Adrenal gland (tissue), 12 donors: ENCODE measurements around the gene DUSP22. TPM values are rescaled to one million over a fixed set of nuclear protein-coding genes. Genes with fewer than 3 reads are reported as not detected.

Experiments used
- DNase-seq, 7 donors: peaks; one replicate each; pipeline ENCODE4 v3.0.0-alpha.2; 2019 to 2020
- H3K27ac ChIP-seq, 5 donors: fragments of 200-600 bp; sonication (generic) in 4 of 5; 1 replicate in 3 of 5; 2 replicates in 2 of 5; pipeline versions ENCODE4 v1.5.1 to v1.8.0; 2016 to 2020; ENCODE audit warnings: mild to moderate bottlenecking in 1 of 5
- H3K27me3 ChIP-seq: fragments of 200-600 bp; 2 replicates; pipeline ENCODE4 v1.8.0; 2021
- H3K36me3 ChIP-seq, 2 donors: fragments of 200-600 bp; replicated peaks in 1 of 2; 1 replicate in 1 of 2; 2 replicates in 1 of 2; pipeline versions ENCODE4 v1.5.1 to v1.8.0; 2018 to 2022
- H3K4me1 ChIP-seq, 2 donors: fragments of 200-600 bp; replicated peaks in 1 of 2; 1 replicate in 1 of 2; 2 replicates in 1 of 2; pipeline versions ENCODE4 v1.5.1 to v1.8.0; 2018 to 2021
- H3K4me3 ChIP-seq, 4 donors: fragments of 200-600 bp; sonication (generic) in 3 of 4; one replicate each; pipeline ENCODE4 v1.5.1; 2016 to 2018
- H3K9me3 ChIP-seq, 3 donors: fragments of 200-600 bp; sonication (generic) in 1 of 3; replicated peaks in 1 of 3; 1 replicate in 2 of 3; 2 replicates in 1 of 3; pipeline versions ENCODE4 v1.5.1 to v1.8.0; 2016 to 2021
- CTCF ChIP-seq, 6 experiments: fragments of 450-650 bp in 4 of 6; fragments of 200-600 bp in 2 of 6; sonication (generic) in 1 of 6; IDR thresholded peaks; 1 replicate in 5 of 6; 2 replicates in 1 of 6; pipeline versions ENCODE4 v1.5.1 to v1.8.0; 2016 to 2021; ENCODE audit warnings: antibody characterized with exemption in 6 of 6, mild to moderate bottlenecking in 2 of 6, moderate library complexity in 1 of 6
- POLR2A ChIP-seq, 2 donors: fragments of 450-650 bp; IDR thresholded peaks; one replicate each; pipeline ENCODE4 v1.6.1; 2017; ENCODE audit warnings: antibody characterized with exemption in 2 of 2, mild to moderate bottlenecking in 2 of 2, moderate library complexity in 1 of 2
- whole genome bisulfite sequencing, 4 donors: extraction: QIAGEN DNeasy Blood & Tissue Kit in 2 of 4; methylation state at CpG; one replicate each; pipeline versions ENCODE4 v1.1.5 to v1.1.7; 2013 to 2017; 5-methylcytosine and 5-hydroxymethylcytosine counted together
- intact Hi-C, 2 donors: fragments of 100-400 bp; cut with DNase I; formaldehyde crosslinking; loops; one replicate each; pipeline versions ENCODE4 v1.14.1 to v1.15.0; 2022 to 2023
- polyA plus RNA-seq, 3 donors: library from polyadenylated mRNA; stranded (reverse); fragments of 200-250 nt in 2 of 3; fragments of 350-450 nt in 1 of 3; fragmentation: Illumina TruSeq in 1 of 3; extraction: RNeasy Lipid Tissue Mini Kit (QIAGEN cat#74804) in 1 of 3; gene quantifications; one replicate each; pipeline ENCODE4 v1.2.3, GENCODE V29; 2013 to 2014
- total RNA-seq, 9 donors: library from RNA; depleted of rRNA in 4 of 9; stranded (reverse); fragments of >200 nt in 4 of 9; fragments of 120-200 nt in 1 of 9; fragmentation: NEBNext Ultra II Directional in 1 of 9; extraction: Animal tissue kit (Norgen Biotek cat#: 25700) in 1 of 9; gene quantifications; one replicate each; pipeline versions ENCODE4 v1.1.0 to v1.2.4, GENCODE V29; 2013 to 2023
- donor health status: healthy with polysubstance abuse.
- donor health status: Bipolar disorder and iron deficiency.
- donor health status: DM: yes; HTN: yes; CAD: no.
- donor health status: DM: no; HTN: no; CAD: no.
- donor health status: DM: no; HTN: no; CAD: no.
- donor health status: DM: yes; HTN: yes; CAD: no.

The DUSP22 gene
- total and polyA plus RNA-seq, 12 donors, result 16.7 to 39.3 (median 25.9) TPM

- H3K4me1 ChIP-seq, result peaks cover 5 to 8% of the 10 kb centered on the region in 2 donors
- no peak for DNase-seq
- H3K4me3 ChIP-seq, result no peak overlapping the region
- TF ChIP-seq POLR2A (IDR thresholded peaks at IDR 0.05) (no peak), CTCF (IDR thresholded peaks at IDR 0.05) (no peak)
- WGBS, 4 donors, result 78 to 86% (median 85%) methylated on average over 10 of the region's 10 CpGs
- H3K36me3 ChIP-seq, result peaks cover 0 to 2% of the 10 kb centered on the region in 2 donors
- no peaks in the 10 kb centered on the region for H3K27me3 ChIP-seq
- no peaks in the 10 kb centered on the region for H3K9me3 ChIP-seq
- intact Hi-C loops, result no loop called here
- H3K27ac ChIP-seq, result no peak overlapping the region
These were observed 51.1 kb downstream of the DUSP22 start for GRCh38 chr6:343226-343935.

GRCh38 chr6:343960-344815 is 51.9 kb downstream of the DUSP22 start:
- Histone ChIP-seq H3K9me3 (no peaks in the 10 kb centered on the region), H3K36me3 (peaks cover 0 to 10% of the 10 kb centered on the region in 2 donors), H3K4me3 (no peak overlapping the region), H3K27me3 (no peaks in the 10 kb centered on the region), H3K27ac (no peak overlapping the region), H3K4me1 (peaks cover 0 to under 1% of the 10 kb centered on the region in 2 donors)
- WGBS, 4 donors, result 81 to 85% (median 82%) methylated on average over 20 of the region's 20 CpGs
- TF ChIP-seq CTCF (IDR thresholded peaks at IDR 0.05), result no peak
- TF ChIP-seq POLR2A (IDR thresholded peaks at IDR 0.05), result no peak
- intact Hi-C loops, result no loop called here
- no peak for DNase-seq

DNA sequence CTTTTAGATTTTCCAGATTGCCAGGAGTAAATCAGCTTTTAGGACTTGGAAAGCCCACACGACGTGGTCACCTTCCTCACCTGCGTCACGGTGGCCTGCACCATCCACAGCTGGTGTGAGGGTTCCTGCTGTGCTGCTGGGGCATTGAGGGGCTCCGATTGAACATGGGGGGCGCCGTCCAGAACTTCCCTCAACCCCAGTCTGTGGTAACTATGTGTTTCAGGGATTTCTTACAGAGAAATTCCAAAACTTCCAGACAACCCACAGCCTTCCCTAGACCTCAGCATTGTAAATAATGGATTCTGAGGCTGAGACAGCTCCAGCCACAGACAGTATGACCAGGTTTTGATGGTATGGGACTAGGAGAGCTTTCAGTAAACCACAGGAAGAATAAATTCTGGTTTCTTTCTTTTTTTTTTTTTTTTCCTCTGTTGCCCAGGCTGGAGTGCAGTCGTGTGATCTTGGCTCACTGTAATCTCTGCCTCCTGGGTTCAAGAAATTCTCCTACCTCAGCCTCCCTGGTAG is 52.6 kb downstream of the DUSP22 start:
- Histone ChIP-seq H3K27me3 (no peaks in the 10 kb centered on the region), H3K36me3 (peaks cover 0 to 10% of the 10 kb centered on the region in 2 donors), H3K27ac (no peak overlapping the region), H3K4me3 (no peak overlapping the region), H3K4me1 (no peaks in the 10 kb centered on the region), H3K9me3 (no peaks in the 10 kb centered on the region)
- intact Hi-C loops, result no loop called here
- TF ChIP-seq POLR2A (IDR thresholded peaks at IDR 0.05) (no peak), CTCF (IDR thresholded peaks at IDR 0.05) (no peak)
- no peak for DNase-seq
- 75 to 83% (median 78%) methylated on average over 8 of the region's 8 CpGs for WGBS, 4 donors

DNA sequence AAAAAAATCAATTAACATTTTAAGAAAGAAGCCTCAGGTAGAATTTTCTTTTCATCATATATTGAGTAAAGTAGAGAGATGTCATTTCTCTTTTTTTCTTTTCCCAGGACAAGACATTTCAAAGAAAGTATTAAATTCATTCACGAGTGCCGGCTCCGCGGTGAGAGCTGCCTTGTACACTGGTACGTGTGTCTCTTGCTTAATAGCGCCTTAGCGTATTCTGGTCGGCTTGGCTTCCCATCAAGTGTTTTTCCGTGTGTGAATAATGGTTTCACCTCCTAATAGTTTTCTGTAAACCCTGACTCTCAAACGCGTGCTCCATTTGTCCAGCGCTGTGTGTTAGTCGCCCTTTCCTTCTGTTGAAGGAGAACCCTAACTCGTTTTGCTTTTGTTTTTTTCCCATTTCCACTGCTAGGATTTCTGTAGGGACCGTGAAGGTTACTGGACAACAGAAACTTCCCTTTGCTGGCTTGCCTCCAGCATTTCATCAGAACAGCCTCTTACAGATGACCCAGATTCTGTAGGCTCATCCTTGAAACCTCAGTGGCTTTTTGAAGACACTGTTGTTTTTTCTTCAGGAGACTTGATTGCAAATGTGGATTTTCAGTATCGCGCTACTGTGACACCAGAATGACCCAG is 53.6 kb downstream of the DUSP22 start:
- TF ChIP-seq POLR2A (IDR thresholded peaks at IDR 0.05) (no peak), CTCF (IDR thresholded peaks at IDR 0.05) (no peak)
- Histone ChIP-seq H3K9me3 (no peaks in the 10 kb centered on the region), H3K36me3 (peaks cover 0 to 10% of the 10 kb centered on the region in 2 donors), H3K4me3 (peak overlapping the region in 1 of 4 donors; percentile 7), H3K4me1 (no peaks in the 10 kb centered on the region), H3K27ac (peak overlapping the region in 2 of 5 donors; percentile 9 to 35), H3K27me3 (no peaks in the 10 kb centered on the region)
- intact Hi-C loops, result no loop called here
- 64 to 73% (median 69%) methylated on average over 17 of the region's 17 CpGs for WGBS, 4 donors
- DNase-seq, result peak; percentile 57 to 91 (median 82)
